ENCODE results near the gene ADCY9. TPM values are rescaled to one million over a fixed set of nuclear protein-coding genes. Genes with fewer than 3 reads are reported as not detected.

ADCY9 gene
- total RNA-seq, 3 donors from 2014 or later: 4.2 to 5.7 (median 5.2) TPM

Other genes starting within 250 kb of the ADCY9 start
- gene CREBBP, start 235.7 kb downstream of the ADCY9 start, total RNA-seq: 10 to 100 TPM; 44.7 to 47.2 (median 45.3) TPM
- gene SRL, start 125.6 kb upstream of the ADCY9 start, total RNA-seq: under 1 TPM in 1 of 3 donors, not detected in 2; 0.05 TPM
- gene TFAP4, start 156.6 kb upstream of the ADCY9 start, total RNA-seq: 10 to 100 TPM; 61.3 to 77.9 (median 65.5) TPM
- under 1 TPM; 0.11 to 0.19 (median 0.13) TPM for gene GLIS2, start 199.6 kb upstream of the ADCY9 start, total RNA-seq
- gene PAM16, start 234.9 kb upstream of the ADCY9 start, total RNA-seq: 100 to 1,000 TPM; 112 to 131 (median 125) TPM